CD4-positive, alpha-beta T cell (primary cell): Measurements from ENCODE around the gene NFE2L2. TPM values are rescaled to one million over a fixed set of nuclear protein-coding genes. Genes with fewer than 3 reads are reported as not detected.
A peak's percentile ranks its signal among the peaks of the same experiment; 100 is the strongest.

ENCODE experiments used
- ATAC-seq: fragments of 200-7000 bp; cut with Tn5 transposase; one replicate; pipeline ENCODE4 v1.10.0; 2022; ENCODE audit warnings: mild to moderate bottlenecking; ENCODE audit not compliant: poor library complexity
- CTCF ChIA-PET: fragments of 350-600 bp; sonication (Branson Sonifier 250); formaldehyde crosslinking; loops from one replicate; lab custom pipeline; 2021; ENCODE audit warnings: antibody characterized with exemption, inconsistent platforms; lab: Charles Lee
- POLR2A ChIA-PET: fragments of 350-600 bp; sonication (Branson Sonifier 250); formaldehyde crosslinking; loops from one replicate; lab custom pipeline; 2021; ENCODE audit warnings: antibody characterized with exemption, inconsistent platforms; lab: Charles Lee
- DNase-seq, 14 experiments: peaks; one replicate each; pipeline ENCODE4 v3.0.0-alpha.2; 2013 to 2020; ENCODE audit warnings: mixed read lengths in 2 of 14
- H3K27ac ChIP-seq, 2 donors: one replicate each; pipeline versions ENCODE4 v1.5.1 to v1.7.0; 2013; ENCODE audit warnings: low read length in 2 of 2, low read depth in 1 of 2, mild to moderate bottlenecking in 1 of 2
- H3K27me3 ChIP-seq, 2 experiments: 1 replicate in 1 of 2; 2 replicates in 1 of 2; pipeline versions ENCODE4 v1.6.1 to v1.7.0; 2013; ENCODE audit warnings: low read length in 2 of 2, control low read depth in 1 of 2, mild to moderate bottlenecking in 1 of 2, moderate library complexity in 1 of 2; ENCODE audit not compliant: insufficient read depth in 2 of 2, control insufficient read depth in 1 of 2
- H3K36me3 ChIP-seq: one replicate; pipeline ENCODE4 v1.6.1; 2013; ENCODE audit warnings: low read length, control low read depth; ENCODE audit not compliant: insufficient read depth
- H3K4me1 ChIP-seq: one replicate; pipeline ENCODE4 v1.6.1; 2013; ENCODE audit warnings: low read length, control low read depth; ENCODE audit not compliant: insufficient read depth
- H3K4me3 ChIP-seq: one replicate; pipeline ENCODE4 v1.5.1; 2013; ENCODE audit warnings: mild to moderate bottlenecking, low read length, moderate library complexity
- H3K9me3 ChIP-seq, 2 experiments: 1 replicate in 1 of 2; 2 replicates in 1 of 2; pipeline versions ENCODE4 v1.6.1 to v1.7.0; 2013; ENCODE audit warnings: low read length in 2 of 2, mild to moderate bottlenecking in 2 of 2, control low read depth in 1 of 2, moderate library complexity in 1 of 2; ENCODE audit not compliant: control insufficient read depth in 1 of 2, insufficient read depth in 1 of 2
- H3K27ac Mint-ChIP-seq: one replicate; pipeline ENCODE4 v1.8.0; 2020; ENCODE audit warnings: mixed read lengths
- H3K27me3 Mint-ChIP-seq: one replicate; pipeline ENCODE4 v1.8.0; 2021; ENCODE audit warnings: mixed read lengths
- H3K36me3 Mint-ChIP-seq: one replicate; pipeline ENCODE4 v1.8.0; 2021; ENCODE audit warnings: low read depth, mixed read lengths
- H3K4me1 Mint-ChIP-seq: one replicate; pipeline ENCODE4 v1.8.0; 2021; ENCODE audit warnings: low read depth, mixed read lengths
- H3K4me3 Mint-ChIP-seq: one replicate; pipeline ENCODE4 v1.8.0; 2020; ENCODE audit warnings: mild to moderate bottlenecking, mixed read lengths
- H3K9me3 Mint-ChIP-seq: one replicate; pipeline ENCODE4 v1.8.0; 2020; ENCODE audit warnings: mixed read lengths
- intact Hi-C, 2 experiments: fragments of 100-400 bp; cut with DNase I in 1 of 2; cut with micrococcal nuclease in 1 of 2; formaldehyde crosslinking; loops; one replicate each; pipeline versions ENCODE4 v1.15.1 to v1.9.0; 2023 to 2025; cut with DNase I, micrococcal nuclease
- total RNA-seq, 174 experiments: library from RNA in 2 of 174; stranded (reverse) in 2 of 174; gene quantifications; one replicate each; pipeline ENCODE4 v1.2.3 and lab custom pipeline; 2021 to 2026
- TF ChIP-seq, protein P1 (sequence below): fragments of 200-600 bp; IDR thresholded peaks from one replicate; pipeline ENCODE4 v1.8.0; 2022; ENCODE audit warnings: antibody characterized with exemption, mild to moderate bottlenecking

NFE2L2 gene
- total RNA-seq, 2 experiments from 2014 or later: 53.3 to 57.8 TPM

DNA sequence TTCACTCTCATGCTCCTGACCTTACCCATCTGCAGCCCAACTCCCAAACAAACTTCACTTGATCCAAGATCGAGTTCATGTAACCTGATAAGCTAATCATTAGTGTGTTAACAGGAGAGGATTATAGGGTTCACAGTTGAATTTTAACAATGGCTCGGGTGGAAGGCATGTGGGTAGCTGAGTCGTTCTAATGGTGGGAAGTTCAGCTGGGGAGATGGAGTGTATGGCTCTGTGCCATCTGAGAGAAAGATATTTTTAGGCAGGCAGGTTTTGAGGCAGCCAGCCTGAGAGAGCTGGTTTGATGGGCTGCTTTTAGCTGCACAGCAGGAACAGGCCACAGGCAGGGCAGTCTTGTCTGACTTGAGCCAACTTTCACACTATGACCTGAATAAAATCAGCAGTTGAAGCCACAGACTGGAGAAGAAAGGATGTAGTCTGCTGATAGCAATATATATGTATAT lies 17.7 kb upstream of the NFE2L2 start:
- intact Hi-C loops: no loop called here
- H3K36me3 Mint-ChIP-seq: no peaks in the 10 kb centered on the region
- no peak overlapping the region for H3K4me3 Mint-ChIP-seq
- no peak overlapping the region for H3K27ac Mint-ChIP-seq
- Histone ChIP-seq H3K4me1 (no peaks in the 10 kb centered on the region), H3K4me3 (no peak overlapping the region), H3K36me3 (no peaks in the 10 kb centered on the region), H3K27me3 (no peaks in the 10 kb centered on the region), H3K9me3 (no peaks in the 10 kb centered on the region), H3K27ac (no peak overlapping the region)
- no peak for ATAC-seq
- no peaks in the 10 kb centered on the region for H3K4me1 Mint-ChIP-seq
- POLR2A ChIA-PET: interaction anchor here (1.1 to 6.4 kb wide), 2 partner anchors 17 to 117 kb away, joined by 3 to 59 read pairs; partner anchors contain the start of gene NFE2L2
- DNase-seq: no peak
- H3K9me3 Mint-ChIP-seq: no peaks in the 10 kb centered on the region
- H3K27me3 Mint-ChIP-seq: no peaks in the 10 kb centered on the region
- CTCF ChIA-PET: interaction anchor here (1.4 to 1.6 kb wide), 2 partner anchors 118 to 134 kb away, joined by 3 to 6 read pairs; no protein-coding TSS in a partner anchor
- TF ChIP-seq, protein P1, sequence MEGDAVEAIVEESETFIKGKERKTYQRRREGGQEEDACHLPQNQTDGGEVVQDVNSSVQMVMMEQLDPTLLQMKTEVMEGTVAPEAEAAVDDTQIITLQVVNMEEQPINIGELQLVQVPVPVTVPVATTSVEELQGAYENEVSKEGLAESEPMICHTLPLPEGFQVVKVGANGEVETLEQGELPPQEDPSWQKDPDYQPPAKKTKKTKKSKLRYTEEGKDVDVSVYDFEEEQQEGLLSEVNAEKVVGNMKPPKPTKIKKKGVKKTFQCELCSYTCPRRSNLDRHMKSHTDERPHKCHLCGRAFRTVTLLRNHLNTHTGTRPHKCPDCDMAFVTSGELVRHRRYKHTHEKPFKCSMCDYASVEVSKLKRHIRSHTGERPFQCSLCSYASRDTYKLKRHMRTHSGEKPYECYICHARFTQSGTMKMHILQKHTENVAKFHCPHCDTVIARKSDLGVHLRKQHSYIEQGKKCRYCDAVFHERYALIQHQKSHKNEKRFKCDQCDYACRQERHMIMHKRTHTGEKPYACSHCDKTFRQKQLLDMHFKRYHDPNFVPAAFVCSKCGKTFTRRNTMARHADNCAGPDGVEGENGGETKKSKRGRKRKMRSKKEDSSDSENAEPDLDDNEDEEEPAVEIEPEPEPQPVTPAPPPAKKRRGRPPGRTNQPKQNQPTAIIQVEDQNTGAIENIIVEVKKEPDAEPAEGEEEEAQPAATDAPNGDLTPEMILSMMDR: no peak

DNA sequence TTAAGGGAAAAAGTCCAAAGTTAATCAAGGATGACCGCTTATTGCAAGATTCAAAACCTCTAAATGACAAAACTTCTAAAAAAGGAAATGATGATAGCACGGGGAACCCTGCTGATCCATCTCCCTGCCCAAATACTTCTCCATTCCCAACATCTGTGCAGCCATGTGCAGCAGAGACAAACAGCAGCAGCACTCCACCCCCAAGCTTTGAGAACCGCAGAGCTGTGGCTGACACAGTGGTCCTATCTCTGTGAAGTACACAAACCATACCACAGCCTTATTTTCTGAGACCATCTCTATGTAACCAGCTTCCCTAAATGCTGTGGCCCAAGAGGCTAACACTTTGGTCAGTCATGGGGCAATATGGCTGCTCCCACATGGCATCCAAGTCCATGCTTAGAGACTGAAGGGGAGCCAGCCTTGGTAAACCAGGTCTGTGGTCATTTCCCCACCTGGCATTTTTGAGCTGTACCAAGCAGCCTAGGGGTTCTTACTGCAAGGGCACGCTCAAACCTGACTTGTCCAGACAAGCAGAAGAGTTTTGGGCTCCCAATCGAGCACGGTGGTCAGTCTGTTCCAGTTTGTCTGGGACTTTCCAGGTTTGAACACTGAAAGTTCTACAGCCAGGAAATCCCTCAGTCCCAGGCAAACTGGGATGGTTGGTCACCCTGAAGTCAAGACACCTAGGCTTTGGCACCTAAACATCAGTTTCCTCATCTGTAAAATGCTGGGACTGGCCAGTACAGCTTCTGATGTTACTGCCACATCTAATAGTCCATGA lies 17.1 kb upstream of the NFE2L2 start:
- POLR2A ChIA-PET: interaction anchor here (1.1 to 6.4 kb wide), 2 partner anchors 17 to 116 kb away, joined by 3 to 59 read pairs; partner anchors contain the start of gene NFE2L2

DNA sequence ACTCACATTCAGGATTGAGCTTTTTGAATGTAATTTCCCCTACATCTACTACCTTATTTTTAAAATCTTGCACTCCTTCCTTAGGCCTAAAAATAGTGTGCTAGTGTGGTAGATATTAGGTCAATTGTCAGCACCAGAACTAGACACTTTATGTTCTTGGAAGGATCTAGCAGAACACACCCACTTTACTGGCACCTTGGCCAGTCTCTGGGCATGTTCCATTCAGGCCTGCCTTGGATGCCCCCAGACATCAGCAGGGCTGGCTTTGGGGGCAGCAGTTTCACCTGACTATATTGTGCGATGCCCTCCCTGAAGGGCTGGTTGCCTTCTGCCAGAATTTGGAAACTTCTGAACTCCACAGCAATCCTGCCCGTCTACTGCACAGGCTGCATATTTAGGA lies 15.3 kb upstream of the NFE2L2 start:
- Mint-ChIP-seq H3K4me3 (no peak overlapping the region), H3K9me3 (no peaks in the 10 kb centered on the region), H3K27ac (no peak overlapping the region), H3K27me3 (no peaks in the 10 kb centered on the region), H3K4me1 (no peaks in the 10 kb centered on the region), H3K36me3 (no peaks in the 10 kb centered on the region)
- CTCF ChIA-PET: no interaction called here
- TF ChIP-seq, protein P1: no peak
- no peaks in the 10 kb centered on the region for H3K9me3 ChIP-seq
- intact Hi-C loops: no loop called here
- no peak overlapping the region for H3K4me3 ChIP-seq
- DNase-seq: no peak
- no peaks in the 10 kb centered on the region for H3K36me3 ChIP-seq
- H3K4me1 ChIP-seq: no peaks in the 10 kb centered on the region
- no peak overlapping the region for H3K27ac ChIP-seq
- POLR2A ChIA-PET: interaction anchor here (1.1 to 6.4 kb wide), 2 partner anchors 15 to 57 kb away, joined by 3 to 59 read pairs; partner anchors contain the start of gene NFE2L2
- no peak for ATAC-seq
- no peaks in the 10 kb centered on the region for H3K27me3 ChIP-seq

More for the DNA sequence above, 17.1 kb upstream of the NFE2L2 start:
- ATAC-seq: no peak
- no peaks in the 10 kb centered on the region for H3K4me1 ChIP-seq
- Mint-ChIP-seq H3K27me3 (no peaks in the 10 kb centered on the region), H3K27ac (no peak overlapping the region), H3K4me1 (no peaks in the 10 kb centered on the region), H3K36me3 (no peaks in the 10 kb centered on the region), H3K4me3 (no peak overlapping the region), H3K9me3 (no peaks in the 10 kb centered on the region)
- H3K27me3 ChIP-seq: no peaks in the 10 kb centered on the region
- TF ChIP-seq, protein P1: no peak
- H3K36me3 ChIP-seq: no peaks in the 10 kb centered on the region
- no peak overlapping the region for H3K4me3 ChIP-seq
- intact Hi-C loops: no loop called here
- no peaks in the 10 kb centered on the region for H3K9me3 ChIP-seq
- CTCF ChIA-PET: interaction anchor here (1.4 to 1.6 kb wide), 2 partner anchors 117 to 133 kb away, joined by 3 to 6 read pairs; no protein-coding TSS in a partner anchor
- DNase-seq: peak in 2 of 14 experiments; percentile 48 to 65
- no peak overlapping the region for H3K27ac ChIP-seq
